AG09319 (cell line): ENCODE measurements around the gene ALS2.
A peak's percentile ranks its signal among the peaks of the same experiment; 100 is the strongest.

ENCODE experiments used
- DNase-seq: peaks from one replicate; pipeline ENCODE4 v3.0.0-alpha.2; 2010; ENCODE audit warnings: low read depth; ENCODE audit errors: extremely low read depth
- CTCF ChIP-seq: IDR thresholded peaks from 2 replicates; pipeline ENCODE4 v1.5.1; 2011; ENCODE audit warnings: low read depth, mild to moderate bottlenecking, inconsistent platforms, low read length, moderate library complexity

ALS2 gene

GRCh38 chr2:201701646-201702045 is 79.1 kb downstream of the ALS2 start:
- no peak for TF ChIP-seq CTCF
- no peak for DNase-seq

GRCh38 chr2:201699416-201699815 is 81.3 kb downstream of the ALS2 start:
- no peak for DNase-seq
- TF ChIP-seq CTCF, result no peak

DNA sequence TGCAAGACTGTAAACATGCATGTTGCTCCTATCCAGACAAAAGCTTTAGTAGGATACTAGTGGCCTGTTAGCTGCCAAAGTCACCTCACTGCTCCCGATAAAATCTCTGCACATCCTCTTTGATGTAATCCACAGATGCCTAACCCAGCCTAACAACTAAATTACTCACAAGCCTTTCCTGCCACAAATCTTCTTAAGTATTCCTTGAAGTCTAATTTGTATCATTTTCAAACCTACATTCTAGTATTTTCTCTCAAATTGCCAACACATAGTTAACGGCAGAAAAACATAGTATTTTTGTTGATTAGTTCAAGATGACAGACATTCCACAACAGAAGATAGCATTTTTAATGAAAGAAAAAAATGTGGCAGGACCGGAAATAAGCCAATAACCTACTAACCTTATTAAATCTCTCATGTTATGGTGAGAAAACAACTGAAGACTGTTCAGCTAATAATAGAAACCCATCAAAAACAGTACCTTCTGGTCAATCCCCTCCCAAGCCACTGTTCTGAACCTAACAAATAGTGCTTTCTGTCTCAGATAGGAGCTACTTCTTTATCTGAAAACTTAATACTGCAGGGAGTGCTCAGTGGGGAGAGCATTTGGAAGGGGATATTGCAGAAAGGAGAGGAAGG is 82.0 kb downstream of the ALS2 start, which contains the start of gene MPP4:
Gene MPP4 (minus strand): TSS at position 57 of the 639 bp plus-strand sequence. CDS start 4,690 bp downstream, outside the sequence.
- TF ChIP-seq CTCF, result no peak
- DNase-seq, result no peak

DNA sequence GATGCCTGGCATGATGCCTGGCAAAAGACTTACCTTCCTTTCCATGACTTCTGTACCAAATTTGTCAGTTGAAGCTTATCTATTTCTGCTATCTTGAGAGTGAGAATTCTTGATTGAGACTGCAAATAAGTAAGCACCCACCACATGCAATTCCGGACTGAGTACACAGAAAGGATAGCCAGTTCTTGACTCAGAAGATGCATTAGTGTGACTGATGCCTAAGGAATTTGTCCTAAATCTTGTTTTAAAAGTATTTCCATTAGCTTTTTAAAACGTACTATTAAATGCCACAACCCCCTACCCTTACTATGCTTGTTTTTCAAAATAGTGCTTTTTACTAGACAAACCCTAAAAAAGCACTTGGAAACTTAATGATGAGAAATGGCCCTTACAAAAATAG is 82.8 kb downstream of the ALS2 start:
- no peak for DNase-seq
- no peak for TF ChIP-seq CTCF

- no peak for DNase-seq
- no peak for TF ChIP-seq CTCF
Measured at GRCh38 chr2:201696151-201696659, 84.5 kb downstream of the ALS2 start.

DNA sequence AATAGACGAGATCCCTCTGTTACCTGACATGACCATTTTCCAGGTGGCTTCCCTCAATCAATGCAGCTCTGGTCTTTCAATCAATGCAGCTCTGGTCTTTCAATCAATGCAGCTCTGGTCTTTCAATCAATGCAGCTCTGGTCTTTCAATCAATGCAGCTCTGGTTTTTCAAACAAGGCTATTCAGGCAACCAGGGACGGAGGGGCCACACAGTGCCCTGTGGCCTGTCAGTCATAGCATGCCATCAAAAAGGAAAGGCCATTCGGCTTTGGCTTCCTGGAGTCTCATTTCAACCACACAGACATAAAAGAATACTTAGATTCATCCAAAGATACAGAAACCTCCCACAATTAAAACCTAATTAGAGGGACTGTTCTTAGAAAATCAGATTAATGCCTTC is 95.6 kb downstream of the ALS2 start:
- DNase-seq, result no peak
- no peak for TF ChIP-seq CTCF

GRCh38 chr2:201680743-201681142 is 100.0 kb downstream of the ALS2 start:
- no peak for DNase-seq
- peak; percentile 18 for TF ChIP-seq CTCF
